ENCODE data around the gene STUB1. TPM values are rescaled to one million over a fixed set of nuclear protein-coding genes. Genes with fewer than 3 reads are reported as not detected.

The STUB1 gene
- total RNA-seq, 1 experiment from 2014 or later = 102 TPM

GRCh38 chr16:669666-670065 lies 10.5 kb upstream of the STUB1 start:
- intact Hi-C loops (cut with micrococcal nuclease; ENCODE audit: unreplicated experiment) = no loop called here
- H3K4me3 Mint-ChIP-seq (ENCODE audit: low read depth, unreplicated experiment) = peak overlapping the region; percentile 87
- BruUV-seq (replicated peaks) = no TSS peak
- H3K9me3 Mint-ChIP-seq (ENCODE audit: low read depth, unreplicated experiment) = no peaks in the 10 kb centered on the region
- H3K27me3 Mint-ChIP-seq (ENCODE audit: unreplicated experiment) = no peaks in the 10 kb centered on the region
- no peak for DNase-seq
- H3K36me3 Mint-ChIP-seq (ENCODE audit: insufficient read depth, unreplicated experiment) = peaks cover 60% of the 10 kb centered on the region
- no peaks in the 10 kb centered on the region for H3K4me1 Mint-ChIP-seq (ENCODE audit: low read depth, unreplicated experiment)
- CTCF ChIA-PET = no interaction called here
- no peak overlapping the region for H3K27ac Mint-ChIP-seq (ENCODE audit: unreplicated experiment)
- TF ChIP-seq CTCF (IDR thresholded peaks at IDR 0.05; ENCODE audit: unreplicated experiment) = no peak

GRCh38 chr16:670485-671352 lies 9.5 kb upstream of the STUB1 start:
- DNase-seq = no peak
- H3K9me3 Mint-ChIP-seq (ENCODE audit: low read depth, unreplicated experiment) = no peaks in the 10 kb centered on the region
- intact Hi-C loops (cut with micrococcal nuclease; ENCODE audit: unreplicated experiment) = no loop called here
- no peak for TF ChIP-seq CTCF (IDR thresholded peaks at IDR 0.05; ENCODE audit: unreplicated experiment)
- TSS peak; percentile 17 for BruUV-seq (replicated peaks)
- H3K27me3 Mint-ChIP-seq (ENCODE audit: unreplicated experiment) = no peaks in the 10 kb centered on the region
- H3K4me3 Mint-ChIP-seq (ENCODE audit: low read depth, unreplicated experiment) = peak overlapping the region; percentile 87
- peaks cover 68% of the 10 kb centered on the region for H3K36me3 Mint-ChIP-seq (ENCODE audit: insufficient read depth, unreplicated experiment)
- CTCF ChIA-PET = no interaction called here
- H3K27ac Mint-ChIP-seq (ENCODE audit: unreplicated experiment) = no peak overlapping the region
- H3K4me1 Mint-ChIP-seq (ENCODE audit: low read depth, unreplicated experiment) = no peaks in the 10 kb centered on the region

GRCh38 chr16:671353-672131 lies 8.7 kb upstream of the STUB1 start:
- TF ChIP-seq CTCF (IDR thresholded peaks at IDR 0.05; ENCODE audit: unreplicated experiment) = no peak
- H3K27me3 Mint-ChIP-seq (ENCODE audit: unreplicated experiment) = no peaks in the 10 kb centered on the region
- peaks cover 68% of the 10 kb centered on the region for H3K36me3 Mint-ChIP-seq (ENCODE audit: insufficient read depth, unreplicated experiment)
- H3K4me1 Mint-ChIP-seq (ENCODE audit: low read depth, unreplicated experiment) = peaks cover under 1% of the 10 kb centered on the region
- H3K27ac Mint-ChIP-seq (ENCODE audit: unreplicated experiment) = no peak overlapping the region
- intact Hi-C loops (cut with micrococcal nuclease; ENCODE audit: unreplicated experiment) = no loop called here
- CTCF ChIA-PET = no interaction called here
- no TSS peak for BruUV-seq (replicated peaks)
- no peaks in the 10 kb centered on the region for H3K9me3 Mint-ChIP-seq (ENCODE audit: low read depth, unreplicated experiment)
- no peak overlapping the region for H3K4me3 Mint-ChIP-seq (ENCODE audit: low read depth, unreplicated experiment)
- no peak for DNase-seq

GRCh38 chr16:672371-672770 lies 7.8 kb upstream of the STUB1 start:
- H3K4me1 Mint-ChIP-seq (ENCODE audit: low read depth, unreplicated experiment) = peaks cover 6% of the 10 kb centered on the region
- no TSS peak for BruUV-seq (replicated peaks)
- H3K27ac Mint-ChIP-seq (ENCODE audit: unreplicated experiment) = no peak overlapping the region
- H3K9me3 Mint-ChIP-seq (ENCODE audit: low read depth, unreplicated experiment) = no peaks in the 10 kb centered on the region
- intact Hi-C loops (cut with micrococcal nuclease; ENCODE audit: unreplicated experiment) = no loop called here
- DNase-seq = no peak
- CTCF ChIA-PET = no interaction called here
- H3K4me3 Mint-ChIP-seq (ENCODE audit: low read depth, unreplicated experiment) = no peak overlapping the region
- TF ChIP-seq CTCF (IDR thresholded peaks at IDR 0.05; ENCODE audit: unreplicated experiment) = no peak
- H3K36me3 Mint-ChIP-seq (ENCODE audit: insufficient read depth, unreplicated experiment) = peaks cover 76% of the 10 kb centered on the region
- H3K27me3 Mint-ChIP-seq (ENCODE audit: unreplicated experiment) = no peaks in the 10 kb centered on the region
